A673 (cell line): ENCODE data around the gene ITFG1.

ENCODE experiments used
- EZH2 ChIP-seq: fragments of 200-600 bp; sonication (generic); IDR thresholded peaks from 2 replicates; pipeline ENCODE4 v1.6.1; 2017; ENCODE audit warnings: borderline replicate concordance, low read depth, mild to moderate bottlenecking, mixed read lengths, antibody characterized with exemption, low read length; ENCODE audit not compliant: poor library complexity, severe bottlenecking
- TF ChIP-seq, protein P1 (sequence below): fragments of 300-800, 200-600 bp; sonication (generic); conservative IDR thresholded peaks from 2 replicates; pipeline ENCODE4 v1.5.1; 2017; ENCODE audit warnings: low read depth, mild to moderate bottlenecking, antibody characterized with exemption, low read length, moderate library complexity, mixed read lengths

DNA sequence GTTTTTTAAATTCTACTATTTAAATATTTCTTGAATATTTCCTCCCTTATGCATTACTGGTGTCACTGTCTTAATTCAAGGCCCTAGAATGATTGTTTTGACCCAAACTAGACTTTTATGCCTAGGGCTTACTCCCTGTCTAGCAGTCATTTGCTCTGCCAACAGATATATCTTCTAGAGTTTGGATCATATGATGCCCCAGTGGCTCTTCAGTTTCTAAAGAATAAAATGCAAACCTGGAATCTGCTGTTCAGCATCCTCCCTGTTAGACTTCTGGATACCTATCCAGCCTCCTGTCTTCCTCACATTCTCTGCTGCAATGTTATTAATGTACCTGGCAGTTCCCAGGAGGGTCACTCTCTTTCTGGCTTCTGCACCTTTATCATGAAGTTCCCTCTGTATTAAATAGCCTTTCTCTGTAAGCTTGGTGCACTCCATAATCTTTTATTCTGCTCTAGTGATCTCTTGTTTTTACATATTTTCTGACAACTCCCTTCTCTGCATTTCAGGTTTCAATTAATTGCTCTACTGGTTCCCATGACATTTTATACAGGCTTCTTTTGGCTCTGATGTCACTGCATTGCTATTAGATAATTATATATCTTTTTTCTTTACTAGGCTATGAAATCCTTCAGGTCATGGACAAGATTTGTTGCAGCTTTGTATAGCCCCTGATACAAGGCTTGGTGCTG, 15.9 kb upstream of the ITFG1 start:
- TF ChIP-seq, protein P1, sequence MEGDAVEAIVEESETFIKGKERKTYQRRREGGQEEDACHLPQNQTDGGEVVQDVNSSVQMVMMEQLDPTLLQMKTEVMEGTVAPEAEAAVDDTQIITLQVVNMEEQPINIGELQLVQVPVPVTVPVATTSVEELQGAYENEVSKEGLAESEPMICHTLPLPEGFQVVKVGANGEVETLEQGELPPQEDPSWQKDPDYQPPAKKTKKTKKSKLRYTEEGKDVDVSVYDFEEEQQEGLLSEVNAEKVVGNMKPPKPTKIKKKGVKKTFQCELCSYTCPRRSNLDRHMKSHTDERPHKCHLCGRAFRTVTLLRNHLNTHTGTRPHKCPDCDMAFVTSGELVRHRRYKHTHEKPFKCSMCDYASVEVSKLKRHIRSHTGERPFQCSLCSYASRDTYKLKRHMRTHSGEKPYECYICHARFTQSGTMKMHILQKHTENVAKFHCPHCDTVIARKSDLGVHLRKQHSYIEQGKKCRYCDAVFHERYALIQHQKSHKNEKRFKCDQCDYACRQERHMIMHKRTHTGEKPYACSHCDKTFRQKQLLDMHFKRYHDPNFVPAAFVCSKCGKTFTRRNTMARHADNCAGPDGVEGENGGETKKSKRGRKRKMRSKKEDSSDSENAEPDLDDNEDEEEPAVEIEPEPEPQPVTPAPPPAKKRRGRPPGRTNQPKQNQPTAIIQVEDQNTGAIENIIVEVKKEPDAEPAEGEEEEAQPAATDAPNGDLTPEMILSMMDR = no peak
- TF ChIP-seq EZH2 = no peak
